Measurements from ENCODE around the gene RAE1. TPM values are rescaled to one million over a fixed set of nuclear protein-coding genes. Genes with fewer than 3 reads are reported as not detected.
A peak's percentile ranks its signal among the peaks of the same experiment; 100 is the strongest.

RAE1 gene
- total and polyA plus RNA-seq, 2 donors (not counting 3 experiments of a cell fraction or from before 2014, with no cell fraction given), result 34.1 to 55.8 TPM

GRCh38 chr20:57395111-57395966 lies 44.3 kb downstream of the RAE1 start:
- H3K4me1 ChIP-seq (ENCODE audit: control insufficient read depth, extremely low read depth, insufficient read depth, low read length), result peaks cover 14% of the 10 kb centered on the region

More at GRCh38 chr20:57395111-57395966, 44.3 kb downstream of the RAE1 start:
- POLR2A ChIA-PET, result no interaction called here
- H3K9ac ChIP-seq (replicated peaks; ENCODE audit: extremely low read depth, insufficient read depth, low read length), result peak overlapping the region; percentile 51
- H3K4me3 ChIP-seq (replicated peaks in 1 of 3; ENCODE audit: insufficient read depth in 1 of 3, low read depth in 1 of 3, low read length in 3 of 3), result no peak overlapping the region
- H3K79me2 ChIP-seq (ENCODE audit: control insufficient read depth, insufficient read depth, low read length), result peaks cover 17% of the 10 kb centered on the region
- CTCF ChIA-PET, result interaction anchor here (1.4 kb wide), 2 partner anchors 14 to 845 kb away, joined by 4 to 7 read pairs; no protein-coding TSS in a partner anchor
- peak overlapping the region; percentile 69 for H3K27ac ChIP-seq (ENCODE audit: insufficient read depth, low read depth, low read length)
- DNase-seq (ENCODE audit: low read depth, low spot score) (peak; percentile 80), FAIRE-seq (peak; percentile 87)
- H4K20me1 ChIP-seq (replicated peaks; ENCODE audit: control insufficient read depth, extremely low read depth, insufficient read depth, low read length), result no peaks in the 10 kb centered on the region
- peaks cover 5 to 26% of the 10 kb centered on the region in 2 experiments for H3K36me3 ChIP-seq (ENCODE audit: control insufficient read depth in 2 of 2, extremely low read depth in 1 of 2, insufficient read depth in 2 of 2, low read length in 2 of 2)
- H3K4me2 ChIP-seq (ENCODE audit: insufficient read depth, low read length), result no peak overlapping the region
- TF ChIP-seq CTCF (IDR thresholded peaks at IDR 0.05; ENCODE audit: extremely low read depth in 1 of 2, insufficient read depth in 1 of 2, low read depth in 1 of 2, low read length in 2 of 2) (no peak), POLR2AphosphoS5 (IDR thresholded peaks at IDR 0.05; ENCODE audit: insufficient read depth, low read depth, low read length) (peak; percentile 33)
- H3K9me1 ChIP-seq (replicated peaks; ENCODE audit: control insufficient read depth, extremely low read depth, insufficient read depth, low read length), result no peaks in the 10 kb centered on the region
- intact Hi-C loops (cut with micrococcal nuclease) (loop anchor here (10.0 kb wide), 1 partner anchor 1009 kb away; no protein-coding TSS in a partner anchor), dilution Hi-C loops (cut with MboI; ENCODE audit: extremely low pct_ligation_motif_present, low sequenced_read_pairs) (no loop called here)
- BruUV-seq (replicated peaks), result no TSS peak
- H3K9me3 ChIP-seq (replicated peaks; ENCODE audit: control insufficient read depth, insufficient read depth, low read length), result no peaks in the 10 kb centered on the region
- H2AFZ ChIP-seq (ENCODE audit: low read depth, low read length), result peak overlapping the region; percentile 34
- H3K27me3 ChIP-seq (ENCODE audit: control insufficient read depth in 2 of 2, insufficient read depth in 2 of 2, low read length in 2 of 2), result no peaks in the 10 kb centered on the region
